IMR-90 (cell line): ENCODE measurements around the gene RAB27B. TPM values are rescaled to one million over a fixed set of nuclear protein-coding genes. Genes with fewer than 3 reads are reported as not detected.

Source experiments
- ATAC-seq: fragments of 200-7000 bp; cut with Tn5 transposase; 2 replicates; pipeline ENCODE4 v1.9.1; 2020; ENCODE audit warnings: low read depth, mild to moderate bottlenecking, moderate library complexity
- BruUV-seq: library from RNA; stranded (reverse); fragments of 400-500 nt; replicated peaks from 2 replicates; lab custom pipeline; 2021; lab: Mats Ljungman, UMichigan
- CTCF ChIA-PET: fragments of 300-600 bp; formaldehyde crosslinking; extraction: SDS; loops from one replicate; lab custom pipeline; 2021; ENCODE audit warnings: antibody characterized with exemption; lab: Yijun Ruan, JAX
- POLR2A ChIA-PET: fragments of 300-600 bp; sonication (Branson Sonifier 250); formaldehyde crosslinking; loops from one replicate; lab custom pipeline; 2022; ENCODE audit warnings: antibody characterized with exemption; ENCODE audit not compliant: unreplicated experiment; lab: Charles Lee
- DNase-seq: peaks from one replicate; pipeline ENCODE4 v3.0.0; 2013
- H2AFZ ChIP-seq: replicated peaks from 2 replicates; pipeline ENCODE3; 2013; ENCODE audit warnings: low read length, mild to moderate bottlenecking; ENCODE audit not compliant: poor library complexity
- H2AK5ac ChIP-seq: 2 replicates; pipeline ENCODE4 v1.6.1; 2013; ENCODE audit warnings: low read depth, low read length, inconsistent platforms
- H2AK9ac ChIP-seq: replicated peaks from 2 replicates; pipeline ENCODE3; 2013; ENCODE audit warnings: mild to moderate bottlenecking, low read depth, low read length, moderate library complexity; ENCODE audit not compliant: poor library complexity
- H2BK120ac ChIP-seq: 2 replicates; pipeline ENCODE4 v1.6.1; 2013; ENCODE audit warnings: low read depth, low read length, inconsistent platforms
- H2BK15ac ChIP-seq: 3 replicates; pipeline ENCODE4 v1.6.1; 2013; ENCODE audit warnings: low read depth, low read length, inconsistent platforms
- H2BK20ac ChIP-seq: 2 replicates; pipeline ENCODE4 v1.6.1; 2013; ENCODE audit warnings: low read depth, mild to moderate bottlenecking, inconsistent platforms, low read length, moderate library complexity
- H2BK5ac ChIP-seq: 2 replicates; pipeline ENCODE4 v1.6.1; 2013; ENCODE audit warnings: mild to moderate bottlenecking, low read depth, low read length, inconsistent platforms; ENCODE audit not compliant: poor library complexity, severe bottlenecking
- H3K14ac ChIP-seq: replicated peaks from 2 replicates; pipeline ENCODE4 v1.6.1; 2013; ENCODE audit warnings: low read depth, low read length, inconsistent platforms
- H3K18ac ChIP-seq: 2 replicates; pipeline ENCODE4 v1.6.1; 2013; ENCODE audit warnings: low read depth, low read length, control low read depth
- H3K23ac ChIP-seq: 2 replicates; pipeline ENCODE4 v1.6.1; 2013; ENCODE audit warnings: low read depth, low read length, inconsistent platforms
- H3K27ac ChIP-seq: 2 replicates; pipeline ENCODE4 v1.5.1; 2013; ENCODE audit warnings: mild to moderate bottlenecking, control low read depth, low read length; ENCODE audit not compliant: insufficient read depth
- H3K27me3 ChIP-seq: 2 replicates; pipeline ENCODE4 v1.6.1; 2013; ENCODE audit warnings: low read length; ENCODE audit not compliant: control insufficient read depth, insufficient read depth
- H3K36me3 ChIP-seq: 2 replicates; pipeline ENCODE4 v1.6.1; 2013; ENCODE audit warnings: low read length, mixed read lengths; ENCODE audit not compliant: control insufficient read depth, insufficient read depth
- H3K4ac ChIP-seq: 2 replicates; pipeline ENCODE4 v1.6.1; 2013; ENCODE audit warnings: low read depth, low read length, inconsistent platforms
- H3K4me1 ChIP-seq: 2 replicates; pipeline ENCODE4 v1.6.1; 2013; ENCODE audit warnings: low read length, mixed read lengths; ENCODE audit not compliant: control insufficient read depth, insufficient read depth
- H3K4me2 ChIP-seq: 2 replicates; pipeline ENCODE4 v1.6.1; 2013; ENCODE audit warnings: low read depth, mild to moderate bottlenecking, control low read depth, low read length, moderate library complexity
- H3K4me3 ChIP-seq: 2 replicates; pipeline ENCODE4 v1.5.1; 2013; ENCODE audit warnings: low read depth, mild to moderate bottlenecking, control low read depth, low read length, moderate library complexity; ENCODE audit not compliant: insufficient read depth
- H3K56ac ChIP-seq: 2 replicates; pipeline ENCODE4 v1.6.1; 2013; ENCODE audit warnings: low read length, inconsistent platforms; ENCODE audit not compliant: insufficient read depth; ENCODE audit errors: extremely low read depth
- H3K79me1 ChIP-seq, 2 experiments: 2 replicates each; pipeline ENCODE4 v1.6.1; 2013; ENCODE audit warnings: low read length in 2 of 2, inconsistent platforms in 1 of 2, low read depth in 1 of 2
- H3K9ac ChIP-seq: 2 replicates; pipeline ENCODE4 v1.6.1; 2013; ENCODE audit warnings: low read depth, low read length, control low read depth
- H3K9me1 ChIP-seq: 2 replicates; pipeline ENCODE4 v1.6.1; 2013; ENCODE audit warnings: low read length, inconsistent platforms; ENCODE audit not compliant: insufficient read depth
- H3K9me3 ChIP-seq: 2 replicates; pipeline ENCODE4 v1.6.1; 2013; ENCODE audit warnings: low read length; ENCODE audit not compliant: control insufficient read depth, insufficient read depth
- H4K20me1 ChIP-seq: 2 replicates; pipeline ENCODE4 v1.6.1; 2013; ENCODE audit warnings: low read length, inconsistent platforms; ENCODE audit not compliant: insufficient read depth
- H4K5ac ChIP-seq: 2 replicates; pipeline ENCODE4 v1.6.1; 2013; ENCODE audit warnings: mild to moderate bottlenecking, low read depth, low read length, control low read depth
- H4K8ac ChIP-seq, 2 experiments: 2 replicates each; pipeline ENCODE4 v1.6.1; 2013; ENCODE audit warnings: low read depth in 2 of 2, low read length in 2 of 2, control low read depth in 1 of 2, inconsistent platforms in 1 of 2
- H4K91ac ChIP-seq: 2 replicates; pipeline ENCODE4 v1.6.1; 2013; ENCODE audit warnings: low read depth, low read length, inconsistent platforms; ENCODE audit not compliant: insufficient read depth
- BHLHE40 ChIP-seq: fragments of 150-350 bp; IDR thresholded peaks from 2 replicates; pipeline ENCODE4 v1.6.1; 2016; ENCODE audit warnings: mild to moderate bottlenecking, low read depth, low read length
- CEBPB ChIP-seq: IDR thresholded peaks from 2 replicates; pipeline ENCODE4 v1.6.1; 2012; ENCODE audit warnings: low read depth, low read length, improper control_type of control experiment
- CHD1 ChIP-seq: IDR thresholded peaks from 2 replicates; pipeline ENCODE4 v1.6.1; 2012; ENCODE audit warnings: low read depth, low read length, improper control_type of control experiment
- FOS ChIP-seq: fragments of 150-350 bp; IDR thresholded peaks from 2 replicates; pipeline ENCODE4 v1.6.1; 2016; ENCODE audit warnings: low read depth, low read length
- MAFK ChIP-seq: IDR thresholded peaks from 2 replicates; pipeline ENCODE4 v1.6.1; 2012; ENCODE audit warnings: low read depth, low read length, improper control_type of control experiment
- MAZ ChIP-seq: IDR thresholded peaks from 2 replicates; pipeline ENCODE4 v1.6.1; 2012; ENCODE audit warnings: low read depth, mild to moderate bottlenecking, low read length, improper control_type of control experiment, moderate library complexity, borderline replicate concordance
- MXI1 ChIP-seq: IDR thresholded peaks from 2 replicates; pipeline ENCODE4 v1.6.1; 2012; ENCODE audit warnings: low read depth, mild to moderate bottlenecking, low read length, moderate library complexity, borderline replicate concordance
- NFE2L2 ChIP-seq: fragments of 150-350 bp; IDR thresholded peaks from 2 replicates; pipeline ENCODE4 v1.6.1; 2016; ENCODE audit warnings: low read depth, mild to moderate bottlenecking, low read length
- POLR2A ChIP-seq: IDR thresholded peaks from 2 replicates; pipeline ENCODE4 v1.6.1; 2012; ENCODE audit warnings: mild to moderate bottlenecking, low read depth, low read length
- RCOR1 ChIP-seq: IDR thresholded peaks from 2 replicates; pipeline ENCODE4 v1.6.1; 2012; ENCODE audit warnings: mild to moderate bottlenecking, low read length, improper control_type of control experiment; ENCODE audit not compliant: insufficient replicate concordance
- RFX5 ChIP-seq: IDR thresholded peaks from 2 replicates; pipeline ENCODE4 v1.8.0; 2012; ENCODE audit warnings: low read depth, mild to moderate bottlenecking, low read length, moderate library complexity
- SMC3 ChIP-seq: fragments of 150-350 bp; IDR thresholded peaks from 2 replicates; pipeline ENCODE4 v1.6.1; 2016; ENCODE audit warnings: low read depth, mild to moderate bottlenecking, antibody characterized with exemption, low read length, moderate library complexity
- WGBS, 2 experiments: methylation state at CpG; one replicate each; pipeline versions ENCODE4 v1.1.5 to v1.1.7; 2013; ENCODE audit warnings: missing lambda C conversion rate in 2 of 2; ENCODE audit not compliant: insufficient read length in 1 of 2; ENCODE audit errors: extremely low coverage in 2 of 2; 5-methylcytosine and 5-hydroxymethylcytosine counted together
- dilution Hi-C: fragments of 300-500 bp; cut with HindIII; formaldehyde crosslinking; loops from one replicate; pipeline ENCODE4 v1.14.3; 2018; ENCODE audit warnings: low sequenced_read_pairs; ENCODE audit not compliant: unreplicated experiment
- in situ Hi-C: fragments of 300-500 bp; cut with MboI; formaldehyde crosslinking; loops from 3 replicates; pipeline ENCODE4 v1.14.3; 2019; ENCODE audit warnings: low sequenced_read_pairs, inconsistent platforms, mixed read lengths
- intact Hi-C: fragments of 100-400 bp; cut with micrococcal nuclease; formaldehyde crosslinking; loops from 2 replicates; pipeline ENCODE4 v1.10.0; 2022
- polyA plus RNA-seq, 3 experiments: library from polyadenylated mRNA; depleted of rRNA; stranded (reverse); fragments of >200 nt; gene quantifications; 2 replicates each; pipeline ENCODE4 v1.2.3, GENCODE V29; 2012; ENCODE audit warnings: low replicate concordance in 1 of 3
- total RNA-seq: library from RNA; depleted of rRNA; stranded (reverse); fragments of >200 nt; gene quantifications from 2 replicates; pipeline ENCODE4 v1.2.3, GENCODE V29; 2012
- TF ChIP-seq, protein P1 (sequence below): conservative IDR thresholded peaks from 2 replicates; pipeline ENCODE4 v1.5.1; 2012; ENCODE audit warnings: mild to moderate bottlenecking, low read depth, low read length, improper control_type of control experiment
- TF ChIP-seq, protein P2 (sequence below): fragments of 150-350 bp; IDR thresholded peaks from 2 replicates; pipeline ENCODE4 v1.6.1; 2016; ENCODE audit warnings: low read depth, mild to moderate bottlenecking, low read length, moderate library complexity, borderline replicate concordance

Gene RAB27B
- total and polyA plus RNA-seq, 2 of the 4 experiments (the other 2 are of a cell fraction): 0.24 to 1.3 TPM

DNA sequence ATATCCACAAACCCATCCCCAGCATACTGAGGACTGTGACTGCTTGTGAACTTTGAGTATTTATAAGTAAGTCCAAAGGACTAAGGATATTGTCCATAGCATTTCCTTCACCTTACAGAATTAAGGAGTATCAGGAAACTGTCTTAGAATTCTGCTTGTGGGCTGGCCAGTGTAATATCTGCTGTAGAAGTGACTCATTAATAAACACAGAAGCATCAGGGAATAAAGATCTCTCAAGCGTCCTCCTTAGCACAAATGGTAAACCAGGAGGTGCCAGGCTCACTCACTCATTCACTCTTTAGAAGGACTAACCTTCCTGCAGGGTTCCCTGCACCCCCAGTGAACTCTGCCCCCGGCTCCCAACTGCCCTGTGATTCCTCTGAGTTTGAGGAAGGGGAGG, 100.0 kb downstream of the RAB27B start:
- no peak overlapping the region for H3K56ac ChIP-seq
- H3K27ac ChIP-seq: no peak overlapping the region
- intact Hi-C loops (no loop called here), in situ Hi-C loops (loop anchor here (10.0 kb wide), 1 partner anchor 57 kb away; no protein-coding TSS in a partner anchor), dilution Hi-C loops (no loop called here)
- H4K91ac ChIP-seq: no peak overlapping the region
- H3K27me3 ChIP-seq: no peaks in the 10 kb centered on the region
- H2BK5ac ChIP-seq: no peak overlapping the region
- H3K9me1 ChIP-seq: 0 out of 2 replicates have a peak, but pooled peaks cover 3% of the 10 kb centered on the region
- no CpG with 5 or more reads among the region's 2 CpGs for WGBS, 2 experiments
- H2BK20ac ChIP-seq: no peak overlapping the region
- peaks cover 5% of the 10 kb centered on the region for H3K9me3 ChIP-seq
- no peak overlapping the region for H3K14ac ChIP-seq
- no peak overlapping the region for H2AK5ac ChIP-seq
- no peak overlapping the region for H4K5ac ChIP-seq
- ChIA-PET CTCF (no interaction called here), POLR2A (no interaction called here)
- no peak overlapping the region for H3K4me2 ChIP-seq
- no peak overlapping the region for H3K9ac ChIP-seq
- no peak for TF ChIP-seq MAZ
- TF ChIP-seq RCOR1: no peak
- TF ChIP-seq, protein P1, sequence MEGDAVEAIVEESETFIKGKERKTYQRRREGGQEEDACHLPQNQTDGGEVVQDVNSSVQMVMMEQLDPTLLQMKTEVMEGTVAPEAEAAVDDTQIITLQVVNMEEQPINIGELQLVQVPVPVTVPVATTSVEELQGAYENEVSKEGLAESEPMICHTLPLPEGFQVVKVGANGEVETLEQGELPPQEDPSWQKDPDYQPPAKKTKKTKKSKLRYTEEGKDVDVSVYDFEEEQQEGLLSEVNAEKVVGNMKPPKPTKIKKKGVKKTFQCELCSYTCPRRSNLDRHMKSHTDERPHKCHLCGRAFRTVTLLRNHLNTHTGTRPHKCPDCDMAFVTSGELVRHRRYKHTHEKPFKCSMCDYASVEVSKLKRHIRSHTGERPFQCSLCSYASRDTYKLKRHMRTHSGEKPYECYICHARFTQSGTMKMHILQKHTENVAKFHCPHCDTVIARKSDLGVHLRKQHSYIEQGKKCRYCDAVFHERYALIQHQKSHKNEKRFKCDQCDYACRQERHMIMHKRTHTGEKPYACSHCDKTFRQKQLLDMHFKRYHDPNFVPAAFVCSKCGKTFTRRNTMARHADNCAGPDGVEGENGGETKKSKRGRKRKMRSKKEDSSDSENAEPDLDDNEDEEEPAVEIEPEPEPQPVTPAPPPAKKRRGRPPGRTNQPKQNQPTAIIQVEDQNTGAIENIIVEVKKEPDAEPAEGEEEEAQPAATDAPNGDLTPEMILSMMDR: no peak
- TF ChIP-seq BHLHE40: no peak
- no peak for TF ChIP-seq FOS
- no peak for TF ChIP-seq POLR2A
- TF ChIP-seq CEBPB: no peak
- no peak for TF ChIP-seq NFE2L2
- no peak for TF ChIP-seq SMC3
- TF ChIP-seq MXI1: no peak
- TF ChIP-seq RFX5: no peak
- TF ChIP-seq, protein P2, sequence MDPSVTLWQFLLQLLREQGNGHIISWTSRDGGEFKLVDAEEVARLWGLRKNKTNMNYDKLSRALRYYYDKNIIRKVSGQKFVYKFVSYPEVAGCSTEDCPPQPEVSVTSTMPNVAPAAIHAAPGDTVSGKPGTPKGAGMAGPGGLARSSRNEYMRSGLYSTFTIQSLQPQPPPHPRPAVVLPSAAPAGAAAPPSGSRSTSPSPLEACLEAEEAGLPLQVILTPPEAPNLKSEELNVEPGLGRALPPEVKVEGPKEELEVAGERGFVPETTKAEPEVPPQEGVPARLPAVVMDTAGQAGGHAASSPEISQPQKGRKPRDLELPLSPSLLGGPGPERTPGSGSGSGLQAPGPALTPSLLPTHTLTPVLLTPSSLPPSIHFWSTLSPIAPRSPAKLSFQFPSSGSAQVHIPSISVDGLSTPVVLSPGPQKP: no peak
- no peak for TF ChIP-seq MAFK
- TF ChIP-seq CHD1: no peak
- H4K8ac ChIP-seq: no peak overlapping the region
- H3K36me3 ChIP-seq: peaks cover 6% of the 10 kb centered on the region
- peak; percentile 33 for DNase-seq
- no peak overlapping the region for H3K4me3 ChIP-seq
- no peaks in the 10 kb centered on the region for H3K4me1 ChIP-seq
- no TSS peak for BruUV-seq
- no peak overlapping the region for H2BK15ac ChIP-seq
- H3K79me1 ChIP-seq: no peaks in the 10 kb centered on the region
- no peak overlapping the region for H3K4ac ChIP-seq
- no peak overlapping the region for H2AK9ac ChIP-seq
- H4K20me1 ChIP-seq: no peaks in the 10 kb centered on the region
- H3K18ac ChIP-seq: no peak overlapping the region
- ATAC-seq: peak; percentile 49
- no peak overlapping the region for H2AFZ ChIP-seq
- no peak overlapping the region for H3K23ac ChIP-seq
- H2BK120ac ChIP-seq: no peak overlapping the region
